ENCODE results near the gene CGB7.
"Not testable (repeated sequence)": the region's sequence is repeated elsewhere in the genome, so short reads cannot be mapped to it uniquely, and the experiment has no call there.

CGB7 gene

DNA sequence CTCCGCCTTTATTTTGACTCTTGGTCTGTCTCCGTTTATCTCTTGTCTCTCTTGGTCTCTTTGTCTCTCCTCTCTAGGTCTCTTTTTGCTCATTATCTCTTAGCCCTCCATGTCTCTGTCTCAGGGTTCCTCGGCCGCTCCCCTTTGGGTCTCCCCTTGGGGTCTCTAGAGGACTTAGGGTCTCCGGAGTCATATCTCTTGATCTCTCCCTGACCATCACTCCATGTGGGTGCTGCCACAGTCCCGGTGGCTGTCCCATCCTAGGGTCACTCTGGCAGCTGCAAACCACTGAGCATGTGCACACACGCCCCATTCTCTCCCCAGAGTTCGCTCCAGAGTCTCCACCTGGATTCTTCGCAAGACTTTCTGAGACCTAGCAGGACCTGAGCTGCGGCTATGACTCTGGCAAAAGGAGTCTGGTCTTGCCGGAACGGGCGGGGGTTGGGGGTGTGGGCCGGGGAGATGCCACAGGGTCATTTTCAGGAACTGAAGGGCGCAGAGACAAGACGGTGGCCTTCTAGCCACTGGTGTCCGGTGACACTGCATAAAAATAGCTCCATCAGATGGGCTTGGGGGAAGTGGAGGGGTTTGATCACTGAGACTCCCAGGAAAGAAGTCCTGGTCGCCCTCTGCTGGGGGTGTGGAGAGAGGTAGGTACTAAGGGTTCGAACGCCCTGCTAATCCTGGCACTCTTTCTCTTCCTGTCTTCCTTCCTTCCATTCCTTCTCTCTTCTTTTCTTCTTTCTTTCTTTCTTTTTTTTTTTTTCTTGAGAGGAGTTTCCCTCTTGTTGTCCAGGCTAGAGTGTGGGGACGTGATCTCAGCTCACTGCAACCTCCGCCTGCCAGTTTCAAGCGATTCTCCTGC is 16.2 kb upstream of the CGB7 start:
- DNase-seq (ENCODE audit: low read depth) = peak; percentile 79

DNA sequence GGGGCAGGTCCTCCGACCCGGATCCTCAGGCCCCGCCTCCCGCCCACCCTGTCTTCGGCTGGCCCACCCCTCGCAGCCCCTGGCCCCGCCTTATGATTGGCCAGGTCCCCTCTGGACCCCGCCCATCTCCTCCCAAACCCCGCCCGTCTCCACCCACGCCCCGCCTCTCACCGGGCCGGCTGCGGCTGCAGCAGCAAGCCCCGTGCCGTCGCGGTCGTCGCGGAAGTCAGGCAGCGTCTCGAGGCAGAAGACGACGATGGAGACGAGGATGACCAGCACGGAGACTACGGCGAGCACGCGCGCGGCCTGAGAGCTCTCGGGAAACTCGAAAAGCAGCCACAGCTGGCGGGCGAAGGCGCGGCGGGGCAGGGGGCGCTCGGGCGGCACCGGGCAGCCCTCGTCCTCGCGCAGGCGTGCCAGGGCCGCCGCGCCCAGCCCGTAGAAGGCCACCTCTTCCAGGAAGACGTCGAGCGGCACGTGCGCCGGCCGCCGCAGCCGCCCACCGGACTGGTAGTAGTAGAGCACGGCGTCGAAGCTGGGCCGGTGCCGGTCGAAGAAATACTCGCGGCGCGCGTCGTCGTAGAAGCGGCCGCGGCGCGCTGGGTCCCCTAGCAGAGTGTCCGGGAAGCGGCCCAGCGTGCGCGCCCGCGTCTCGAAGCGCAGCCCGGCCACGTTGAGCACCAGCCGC is 14.5 kb upstream of the CGB7 start:
- DNase-seq (ENCODE audit: low read depth) = no peak

DNA sequence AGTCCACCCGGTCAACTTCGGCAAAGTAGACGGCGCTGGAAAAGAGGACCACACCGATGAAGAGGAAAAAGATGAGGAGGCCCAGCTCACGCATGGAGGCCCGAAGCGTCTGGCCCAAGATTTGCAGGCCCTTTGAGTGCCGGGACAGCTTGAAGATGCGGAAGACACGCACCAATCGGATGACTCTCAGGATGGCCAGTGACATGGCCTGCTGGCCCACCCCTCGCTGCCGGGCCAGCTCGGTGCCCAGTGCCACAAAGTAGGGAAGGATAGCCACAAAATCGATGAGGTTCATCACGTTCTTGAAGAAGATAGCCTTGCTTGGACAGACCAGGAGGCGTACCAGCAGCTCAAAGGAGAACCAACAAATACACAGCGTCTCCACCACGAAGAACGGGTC is 12.9 kb upstream of the CGB7 start:
- no peak for DNase-seq (ENCODE audit: low read depth)

DNA sequence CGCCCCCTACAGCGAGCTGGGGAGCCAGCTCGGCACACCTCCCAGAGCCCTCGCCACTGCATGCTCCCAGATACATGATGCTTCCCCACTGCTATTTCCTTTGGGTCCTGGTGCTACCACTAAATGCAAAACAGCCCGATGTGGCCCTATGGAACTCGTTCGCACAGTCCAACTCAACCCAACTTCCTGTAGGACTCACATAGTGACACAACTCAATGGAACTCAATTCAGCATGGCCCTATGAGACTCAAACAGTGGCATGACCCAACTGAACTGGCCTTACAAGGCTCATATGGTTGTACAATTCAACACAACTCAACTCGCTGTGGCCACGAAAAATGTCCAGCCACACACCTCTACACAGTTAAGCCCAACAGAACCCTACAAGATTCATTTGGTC is 11.5 kb upstream of the CGB7 start:
- no peak for DNase-seq (ENCODE audit: low read depth)

DNA sequence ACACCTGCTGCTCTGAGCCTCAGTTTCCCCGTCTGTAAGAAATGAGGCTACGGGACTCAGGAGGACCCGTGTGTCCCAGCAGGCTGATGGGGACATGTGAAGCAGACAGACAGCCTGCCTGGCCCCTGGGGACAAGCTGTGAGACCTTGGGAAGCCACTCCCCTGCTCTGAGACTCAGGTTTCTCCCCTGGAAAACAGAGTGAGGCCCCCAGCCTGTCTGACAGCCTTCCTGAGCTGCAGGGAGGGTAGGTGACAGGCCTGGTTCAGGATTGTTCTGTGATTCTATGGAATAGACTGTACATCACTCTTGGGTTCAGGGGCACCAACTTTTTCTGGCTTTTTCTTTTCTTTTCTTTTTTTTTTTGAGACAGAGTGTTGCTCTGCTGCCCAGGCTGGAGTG is 10.0 kb upstream of the CGB7 start:
- DNase-seq (ENCODE audit: low read depth) = no peak

DNA sequence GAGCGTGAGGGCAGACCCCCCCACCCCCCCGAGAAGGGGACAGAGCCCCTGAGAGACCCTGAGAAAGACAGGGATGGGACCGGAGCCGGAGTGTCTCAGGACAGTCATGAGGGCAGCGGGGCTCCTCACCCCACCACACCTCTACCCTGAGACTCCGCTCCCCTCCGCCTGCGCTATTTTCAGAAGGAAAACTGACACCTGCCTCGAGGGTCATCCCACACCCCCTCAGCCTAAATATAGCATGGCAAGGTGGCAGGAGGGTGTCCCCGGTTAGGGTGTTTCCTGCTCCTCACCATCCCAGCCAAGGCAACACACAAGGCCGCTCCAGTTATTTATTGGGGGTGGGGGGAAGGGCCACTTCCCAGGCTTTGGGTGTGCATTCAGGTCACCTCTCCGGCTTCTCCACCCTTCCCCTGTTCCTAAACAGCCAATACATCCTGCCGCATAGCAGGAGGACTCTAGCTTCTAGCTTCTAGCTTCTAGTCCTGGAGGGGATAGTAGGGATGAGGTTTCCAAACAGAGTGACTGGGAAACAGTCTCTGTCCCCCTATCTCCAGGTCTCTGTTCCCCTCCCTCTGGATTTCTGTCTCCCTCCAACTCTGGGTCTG is 8.5 kb upstream of the CGB7 start:
- no peak for DNase-seq (ENCODE audit: low read depth)

DNA sequence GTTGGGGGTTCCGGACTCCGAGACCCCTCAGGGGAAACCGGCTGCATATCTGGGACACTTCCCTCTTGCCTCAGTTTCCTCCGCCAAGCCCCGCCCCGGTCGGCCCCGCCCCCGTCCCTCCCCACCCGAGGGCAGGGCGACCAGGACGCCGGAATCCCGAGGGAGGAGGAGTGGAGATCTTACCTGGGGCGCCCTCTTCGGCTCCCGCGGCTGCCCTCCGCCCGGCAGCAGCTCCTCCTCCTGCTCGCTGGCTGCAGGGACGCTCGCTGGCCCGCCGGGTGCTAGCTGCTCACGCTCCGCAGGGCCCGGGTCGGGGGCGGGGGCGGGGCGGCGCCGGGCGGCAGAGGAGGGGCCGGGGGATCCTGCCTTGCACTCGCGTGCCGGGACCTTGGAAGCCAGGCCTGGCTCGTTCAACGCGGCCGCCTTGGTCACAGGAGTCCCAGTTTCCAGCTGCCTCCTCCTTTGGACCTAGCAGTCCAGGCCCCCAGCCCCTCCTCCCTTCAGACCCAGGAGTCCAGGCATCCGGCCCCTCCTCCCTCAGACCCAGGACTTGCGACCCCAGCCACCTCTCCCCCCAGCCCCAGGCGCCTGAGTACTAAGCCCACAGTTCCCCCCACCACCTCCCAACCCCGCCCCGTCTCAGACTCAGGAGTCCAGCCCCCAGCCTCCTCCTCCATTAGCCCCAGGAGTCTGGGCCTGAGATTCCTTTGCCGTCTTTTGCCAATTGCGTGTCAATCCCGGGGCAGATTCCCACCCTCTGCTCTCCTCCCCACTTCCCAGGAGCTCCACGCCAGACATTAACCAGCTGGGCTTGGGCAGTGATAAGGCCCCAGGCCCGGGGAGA is 7.4 kb upstream of the CGB7 start, which contains the start of gene NTF4:
NTF4 (minus strand) TSS at position 51 of the 844 bp plus-strand sequence. CDS start 2,821 bp downstream, outside the sequence.
- no peak for DNase-seq (ENCODE audit: low read depth)

DNA sequence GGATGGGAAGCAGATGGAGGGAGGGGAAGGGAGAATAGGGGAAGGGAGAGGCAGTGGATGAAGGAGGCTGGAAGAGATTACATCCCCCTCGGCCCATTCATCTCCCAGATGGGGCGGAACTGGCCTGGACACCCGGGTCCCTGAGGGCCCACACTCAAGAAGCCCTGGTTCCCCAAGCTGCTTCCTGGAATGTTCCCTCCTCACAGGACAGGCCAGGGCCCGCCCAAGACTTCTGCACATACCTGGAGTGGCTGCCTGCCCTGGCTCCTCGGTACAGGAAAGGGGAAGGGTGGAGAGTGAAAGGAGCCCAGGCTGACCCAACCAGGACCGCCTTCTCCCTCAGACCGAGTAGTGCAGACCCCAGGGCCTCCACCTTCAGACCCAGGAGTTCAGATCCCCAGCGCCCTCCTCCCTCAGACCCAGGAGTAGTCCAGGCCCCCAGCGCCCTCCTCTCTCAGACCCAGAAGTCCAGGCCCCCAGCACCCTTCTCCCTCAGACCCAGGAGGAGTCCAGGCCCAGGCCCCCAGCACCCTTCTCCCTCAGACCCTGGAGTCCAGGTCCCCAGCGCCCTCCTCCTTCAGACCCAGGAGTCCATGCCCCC is 6.6 kb upstream of the CGB7 start:
- DNase-seq (ENCODE audit: low read depth) = no peak

DNA sequence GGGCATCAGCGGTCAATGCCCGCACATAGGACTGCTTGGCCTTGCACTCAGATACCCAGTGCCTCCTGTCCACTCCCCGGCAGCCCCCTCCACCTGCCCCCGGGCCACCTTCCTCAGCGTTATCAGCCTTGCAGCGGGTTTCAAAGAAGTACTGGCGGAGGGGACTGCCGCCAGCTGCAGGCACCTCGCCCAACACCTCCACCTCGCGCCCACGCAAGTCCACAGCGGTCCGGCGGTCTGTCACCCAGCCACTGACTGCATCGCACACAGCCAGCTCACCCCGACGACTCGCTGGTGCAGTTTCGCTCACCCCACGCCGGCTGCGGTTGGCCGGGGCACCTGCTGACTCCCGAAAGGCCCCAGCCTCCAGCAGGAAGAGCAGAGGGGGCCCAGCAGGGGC is 3.9 kb upstream of the CGB7 start:
- DNase-seq (ENCODE audit: low read depth) = no peak

DNA sequence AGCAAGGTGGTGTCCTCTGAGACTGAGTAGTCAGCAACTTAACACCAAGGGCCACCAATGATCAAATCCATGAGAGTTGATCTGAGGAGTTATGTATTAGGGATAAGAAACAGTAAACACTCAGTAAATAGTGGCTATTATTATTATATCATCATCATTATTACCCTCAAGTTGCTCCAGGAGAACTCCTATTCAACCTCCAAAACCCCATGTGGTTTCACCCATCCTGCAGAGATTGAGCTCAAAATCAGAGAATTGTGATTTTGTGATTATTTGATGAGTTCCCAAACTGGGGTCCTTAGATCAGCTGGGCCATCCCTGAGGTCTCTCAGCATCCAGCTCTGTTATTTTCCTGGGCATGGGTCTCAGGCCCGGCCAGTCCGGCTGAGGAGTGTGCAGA is 3.5 kb upstream of the CGB7 start:
- no peak for DNase-seq (ENCODE audit: low read depth)

DNA sequence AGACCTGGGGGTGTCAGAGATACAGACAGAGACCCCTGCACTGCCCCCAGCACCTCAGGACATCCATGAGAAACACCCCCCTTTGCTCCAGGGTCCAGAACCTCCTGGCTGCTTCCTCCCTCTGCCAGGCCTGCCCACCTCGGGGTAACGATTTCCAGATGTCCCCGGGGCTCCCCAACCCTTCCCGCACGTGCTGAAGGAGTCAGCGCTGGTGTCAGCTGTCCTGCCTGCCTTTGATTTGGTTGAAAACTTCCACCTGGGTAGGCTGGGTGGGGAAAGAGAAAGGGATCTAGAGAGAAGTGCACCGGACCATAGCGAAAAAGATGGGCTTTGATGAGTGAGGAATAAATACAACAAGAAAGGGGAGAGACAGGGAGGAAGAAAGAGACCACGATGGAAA is 1.5 kb upstream of the CGB7 start:
- DNase-seq (ENCODE audit: low read depth) = no peak

DNA sequence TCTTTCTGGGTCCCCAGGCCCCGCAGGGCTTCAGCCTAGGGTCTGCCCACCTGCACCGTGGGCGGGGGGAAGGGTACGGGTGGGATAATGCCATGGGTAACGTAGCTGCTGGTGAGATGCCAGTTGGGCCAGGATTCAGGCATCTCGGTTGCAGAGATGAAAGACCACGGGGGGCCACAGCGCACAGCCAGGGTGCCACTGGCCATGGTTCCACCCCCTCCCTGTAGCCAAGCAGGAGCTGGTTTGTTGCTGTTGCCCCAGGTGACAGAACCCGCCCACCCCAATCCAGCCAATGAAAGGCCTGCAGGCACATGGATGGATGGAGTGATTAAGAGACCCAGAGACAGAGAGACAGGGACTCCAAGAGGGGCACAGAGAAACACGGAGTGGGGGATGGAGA is 1.0 kb upstream of the CGB7 start:
- no peak for DNase-seq (ENCODE audit: low read depth)

DNA sequence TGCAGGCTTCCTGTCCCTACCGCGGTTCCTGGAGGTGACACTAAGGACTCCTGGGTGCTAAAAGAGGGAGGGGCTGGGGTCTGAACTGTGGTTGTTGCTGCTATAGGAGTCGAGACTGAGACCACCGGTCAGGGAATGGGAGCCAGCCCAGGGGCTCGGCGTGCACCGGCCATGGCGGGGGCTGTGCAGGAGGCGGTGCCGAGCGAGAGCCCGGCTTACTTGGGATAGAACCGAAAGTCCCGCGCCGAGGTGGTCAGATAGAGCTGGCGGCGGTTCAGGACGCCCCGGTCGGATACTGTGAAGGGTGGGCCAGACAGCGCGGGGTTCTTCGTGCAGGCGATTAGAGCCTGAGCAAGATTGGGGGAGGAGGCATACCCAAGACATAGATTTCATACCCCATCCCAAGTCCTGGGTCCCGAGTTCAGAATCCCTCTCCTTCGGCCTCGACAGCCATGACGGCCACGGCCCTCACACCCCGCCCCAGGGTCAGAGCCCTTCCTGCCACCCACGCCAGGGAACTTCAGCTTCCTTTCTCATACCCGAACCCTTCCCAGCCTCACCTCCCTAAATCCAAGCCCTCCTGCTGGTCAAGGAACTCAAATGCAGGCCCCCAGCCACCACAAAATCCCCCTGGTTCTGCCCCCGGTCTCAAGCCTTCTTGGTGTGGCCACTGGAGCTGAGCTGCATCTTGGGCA is 500 bp downstream of the CGB7 start:
- not testable (repeated sequence) for DNase-seq (ENCODE audit: low read depth)

DNA sequence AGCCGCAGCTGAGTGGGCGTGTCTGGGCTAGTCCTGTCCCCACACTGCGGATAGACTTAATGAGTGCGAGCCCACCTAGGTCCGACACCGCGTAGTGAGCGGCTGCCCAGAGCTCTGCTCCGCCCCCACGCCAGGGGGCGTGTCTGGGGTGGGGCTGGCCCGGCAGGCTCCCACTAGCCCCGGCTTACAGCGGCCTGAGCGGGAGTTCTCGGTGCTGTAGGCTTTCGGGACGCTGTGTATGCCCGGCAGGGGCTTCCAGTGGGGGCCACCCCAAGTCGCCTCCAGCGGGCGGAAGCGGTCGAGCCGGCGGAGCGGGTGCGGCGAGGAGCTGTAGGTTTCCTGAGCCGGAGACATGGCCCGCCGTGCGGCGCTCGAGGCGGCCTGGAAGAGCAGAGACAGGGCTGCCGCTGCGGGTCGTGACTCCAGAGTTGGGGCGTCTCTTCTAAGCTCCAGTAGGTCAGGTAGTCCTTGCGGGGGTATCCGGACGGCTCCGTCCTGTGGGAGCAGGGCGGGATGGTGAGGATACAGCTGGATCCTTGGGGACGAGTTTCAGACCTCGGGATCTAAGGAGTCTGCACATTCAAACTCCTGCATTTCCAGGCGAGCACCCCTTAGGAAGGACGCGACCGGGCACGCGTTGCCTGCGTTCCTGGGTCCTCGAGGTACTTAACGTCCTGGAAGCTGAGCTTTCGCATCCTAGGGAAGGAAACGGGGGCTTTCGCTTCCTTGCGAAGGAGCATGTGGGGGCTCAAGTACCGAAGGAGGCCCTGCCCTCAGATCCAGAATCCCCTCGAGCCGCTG is 1.2 kb downstream of the CGB7 start:
- DNase-seq (ENCODE audit: low read depth) = peak; percentile 60

DNA sequence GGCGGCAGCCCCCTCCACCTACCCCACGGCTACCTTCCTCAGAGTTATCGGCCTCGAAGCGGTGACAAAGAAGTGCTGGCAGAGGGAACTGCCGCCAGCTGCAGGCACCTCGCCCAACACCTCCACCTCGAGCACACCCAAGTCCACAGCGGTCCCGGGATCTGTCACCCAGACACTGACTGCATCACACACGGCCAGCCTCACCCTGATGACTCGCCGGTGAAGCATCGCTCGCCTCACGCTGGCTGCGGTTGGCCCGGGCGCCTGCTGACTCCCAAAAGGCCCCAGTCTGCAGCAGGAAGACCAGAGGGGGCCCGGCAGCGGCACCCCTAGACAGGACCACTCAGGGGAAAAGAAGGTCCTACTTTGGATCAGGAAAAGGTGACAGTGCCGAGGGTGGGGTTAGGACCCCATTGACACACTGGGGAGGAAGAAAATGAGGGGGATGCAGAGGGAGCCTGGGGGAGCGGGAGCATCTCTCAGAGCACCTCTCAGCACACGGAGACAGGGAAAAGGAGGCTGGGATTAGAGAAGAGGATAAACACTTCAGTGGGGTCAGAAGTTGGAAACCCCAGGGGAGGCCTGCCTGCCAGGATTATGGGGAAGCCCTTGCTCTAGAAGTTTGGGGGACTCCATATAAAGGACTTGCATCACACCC is 7.0 kb downstream of the CGB7 start:
- not testable (repeated sequence) for DNase-seq (ENCODE audit: low read depth)

DNA sequence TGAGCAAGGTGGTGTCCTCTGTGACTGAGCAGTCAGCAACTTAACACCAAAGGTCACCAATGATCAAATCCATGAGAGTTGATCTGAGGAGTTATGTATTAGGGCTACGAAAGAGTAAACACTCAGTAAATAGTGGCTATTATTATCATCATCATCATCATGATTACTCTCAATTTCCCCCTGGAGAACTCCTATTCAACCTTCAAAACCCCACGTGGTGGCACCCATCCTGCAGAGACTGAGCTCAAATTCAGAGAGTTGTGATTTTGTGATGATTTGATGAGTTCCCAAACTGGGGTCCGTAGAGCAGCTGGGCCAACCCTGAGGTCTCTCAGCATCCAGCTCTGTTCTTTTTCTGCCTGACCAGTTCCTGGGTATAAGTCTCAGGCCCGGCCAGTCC is 7.7 kb downstream of the CGB7 start:
- not testable (repeated sequence) for DNase-seq (ENCODE audit: low read depth)

DNA sequence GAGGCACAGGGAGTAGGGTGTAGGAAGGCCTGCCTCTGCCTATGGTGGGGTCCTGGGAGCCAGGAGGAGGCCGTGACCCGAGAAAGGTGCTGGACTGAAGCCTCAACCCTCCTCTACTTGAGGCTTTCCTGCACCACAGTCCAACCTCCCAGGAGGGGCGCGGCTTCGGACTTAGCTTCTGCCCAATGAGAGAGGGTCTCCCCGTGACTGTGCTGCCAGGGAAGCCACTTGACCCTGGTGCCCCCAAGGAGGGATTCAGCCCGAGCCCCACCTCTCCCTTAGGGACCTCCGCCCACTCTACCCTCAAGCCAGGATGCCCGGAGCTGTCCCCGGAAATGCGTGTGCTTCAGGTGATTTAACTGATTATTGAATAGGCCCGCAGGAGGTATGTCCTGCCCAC is 8.5 kb downstream of the CGB7 start, which contains the start of gene CGB8:
CGB8 (minus strand) TSS at position 101 of the 400 bp plus-strand sequence. CDS start 372 bp downstream, outside the sequence.
- not testable (repeated sequence) for DNase-seq (ENCODE audit: low read depth)

DNA sequence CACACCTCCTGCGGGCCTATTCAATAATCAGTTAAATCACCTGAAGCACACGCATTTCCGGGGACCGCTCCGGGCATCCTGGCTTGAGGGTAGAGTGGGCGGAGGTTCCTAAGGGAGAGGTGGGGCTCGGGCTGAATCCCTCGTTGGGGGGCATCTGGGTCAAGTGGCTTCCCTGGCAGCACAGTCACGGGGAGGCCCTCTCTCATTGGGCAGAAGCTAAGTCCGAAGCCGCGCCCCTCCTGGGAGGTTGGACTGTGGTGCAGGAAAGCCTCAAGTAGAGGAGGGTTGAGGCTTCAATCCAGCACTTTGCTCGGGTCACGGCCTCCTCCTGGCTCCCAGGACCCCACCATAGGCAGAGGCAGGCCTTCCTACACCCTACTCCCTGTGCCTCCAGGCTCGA is 14.0 kb downstream of the CGB7 start, which contains the start of gene CGB5:
CGB5 (plus strand) TSS at position 301 of the 400 bp plus-strand sequence. CDS start 362 bp downstream, outside the sequence.
- not testable (repeated sequence) for DNase-seq (ENCODE audit: low read depth)

DNA sequence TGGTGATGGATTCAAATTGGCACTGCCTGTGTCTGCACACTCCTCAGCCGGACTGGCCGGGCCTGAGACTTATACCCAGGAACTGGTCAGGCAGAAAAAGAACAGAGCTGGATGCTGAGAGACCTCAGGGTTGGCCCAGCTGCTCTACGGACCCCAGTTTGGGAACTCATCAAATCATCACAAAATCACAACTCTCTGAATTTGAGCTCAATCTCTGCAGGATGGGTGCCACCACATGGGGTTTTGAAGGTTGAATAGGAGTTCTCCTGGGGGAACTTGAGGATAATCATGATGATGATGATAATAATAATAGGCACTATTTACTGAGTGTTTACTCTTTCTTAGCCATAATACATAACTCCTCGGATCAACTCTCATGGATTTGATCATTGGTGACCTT is 14.9 kb downstream of the CGB7 start:
- not testable (repeated sequence) for DNase-seq (ENCODE audit: low read depth)
